Measurements from ENCODE around the gene TERT. TPM values are rescaled to one million over a fixed set of nuclear protein-coding genes. Genes with fewer than 3 reads are reported as not detected.
A peak's percentile ranks its signal among the peaks of the same experiment; 100 is the strongest.

The TERT gene
- polyA plus RNA-seq, 1 experiment: not detected

- Histone ChIP-seq H3K27me3 (ENCODE audit: control insufficient read depth, insufficient read depth, low read length) (peaks cover 1% of the 10 kb centered on the region), H3K36me3 (ENCODE audit: control insufficient read depth, insufficient read depth, low read length) (no peaks in the 10 kb centered on the region), H3K4me3 (ENCODE audit: low read depth, low read length) (no peak overlapping the region)
- CTCF ChIA-PET: interaction anchor here (0.8 to 1.9 kb wide), 5 partner anchors 272 to 444 kb away, joined by 3 to 14 read pairs (median 4); no protein-coding TSS in a partner anchor
- DNase-seq (ENCODE audit: low read depth): no peak
- POLR2A ChIA-PET: interaction anchor here (0.5 kb wide), 1 partner anchor 429 kb away, joined by 3 read pairs; no protein-coding TSS in a partner anchor
- TF ChIP-seq, protein P1, sequence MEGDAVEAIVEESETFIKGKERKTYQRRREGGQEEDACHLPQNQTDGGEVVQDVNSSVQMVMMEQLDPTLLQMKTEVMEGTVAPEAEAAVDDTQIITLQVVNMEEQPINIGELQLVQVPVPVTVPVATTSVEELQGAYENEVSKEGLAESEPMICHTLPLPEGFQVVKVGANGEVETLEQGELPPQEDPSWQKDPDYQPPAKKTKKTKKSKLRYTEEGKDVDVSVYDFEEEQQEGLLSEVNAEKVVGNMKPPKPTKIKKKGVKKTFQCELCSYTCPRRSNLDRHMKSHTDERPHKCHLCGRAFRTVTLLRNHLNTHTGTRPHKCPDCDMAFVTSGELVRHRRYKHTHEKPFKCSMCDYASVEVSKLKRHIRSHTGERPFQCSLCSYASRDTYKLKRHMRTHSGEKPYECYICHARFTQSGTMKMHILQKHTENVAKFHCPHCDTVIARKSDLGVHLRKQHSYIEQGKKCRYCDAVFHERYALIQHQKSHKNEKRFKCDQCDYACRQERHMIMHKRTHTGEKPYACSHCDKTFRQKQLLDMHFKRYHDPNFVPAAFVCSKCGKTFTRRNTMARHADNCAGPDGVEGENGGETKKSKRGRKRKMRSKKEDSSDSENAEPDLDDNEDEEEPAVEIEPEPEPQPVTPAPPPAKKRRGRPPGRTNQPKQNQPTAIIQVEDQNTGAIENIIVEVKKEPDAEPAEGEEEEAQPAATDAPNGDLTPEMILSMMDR (IDR thresholded peaks at IDR 0.05; ENCODE audit: insufficient read depth, low read depth, low read length): peak; percentile 64
These were observed 86.0 kb downstream of the TERT start for GRCh38 chr5:1208743-1209488.

GRCh38 chr5:1208221-1208742 lies 86.6 kb downstream of the TERT start:
- POLR2A ChIA-PET: interaction anchor here (0.5 kb wide), 1 partner anchor 430 kb away, joined by 3 read pairs; no protein-coding TSS in a partner anchor
- H3K4me3 ChIP-seq (ENCODE audit: low read depth, low read length): no peak overlapping the region

DNA sequence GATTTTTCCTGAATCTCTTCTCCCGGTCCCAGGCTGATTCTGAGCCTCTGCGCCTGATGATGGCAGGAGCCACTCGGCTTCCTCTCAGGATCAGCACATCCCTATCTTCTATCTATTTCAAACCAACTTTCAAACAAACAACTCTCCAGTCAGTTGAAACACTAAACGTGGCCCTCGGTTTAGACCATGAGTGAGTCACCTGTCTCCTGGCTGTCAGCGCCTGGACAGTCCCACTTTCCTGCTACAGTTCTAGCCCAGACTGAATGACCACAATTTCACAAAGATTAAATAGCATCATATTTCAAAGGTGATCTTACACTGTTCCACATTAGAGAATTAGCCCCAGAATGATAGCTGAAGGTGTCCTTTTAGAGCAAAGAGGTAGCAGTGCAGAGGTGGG lies 87.3 kb downstream of the TERT start:
- Histone ChIP-seq H3K27me3 (ENCODE audit: control insufficient read depth, insufficient read depth, low read length) (peaks cover 1% of the 10 kb centered on the region), H3K36me3 (ENCODE audit: control insufficient read depth, insufficient read depth, low read length) (no peaks in the 10 kb centered on the region), H3K4me3 (ENCODE audit: low read depth, low read length) (no peak overlapping the region)
- TF ChIP-seq, protein P1 (IDR thresholded peaks at IDR 0.05; ENCODE audit: insufficient read depth, low read depth, low read length): no peak
- no peak for DNase-seq (ENCODE audit: low read depth)
- ChIA-PET CTCF (interaction anchor here (1.9 kb wide), 1 partner anchor 437 kb away, joined by 14 read pairs; no protein-coding TSS in a partner anchor), POLR2A (no interaction called here)

More at GRCh38 chr5:1208221-1208742, 86.6 kb downstream of the TERT start:
- CTCF ChIA-PET: interaction anchor here (0.8 to 1.9 kb wide), 5 partner anchors 272 to 445 kb away, joined by 3 to 14 read pairs (median 4); no protein-coding TSS in a partner anchor
- no peak for DNase-seq (ENCODE audit: low read depth)
- no peaks in the 10 kb centered on the region for H3K36me3 ChIP-seq (ENCODE audit: control insufficient read depth, insufficient read depth, low read length)
- TF ChIP-seq, protein P1 (IDR thresholded peaks at IDR 0.05; ENCODE audit: insufficient read depth, low read depth, low read length): no peak
- peaks cover 1% of the 10 kb centered on the region for H3K27me3 ChIP-seq (ENCODE audit: control insufficient read depth, insufficient read depth, low read length)

- TF ChIP-seq, protein P1 (IDR thresholded peaks at IDR 0.05; ENCODE audit: insufficient read depth, low read depth, low read length): no peak
- no peak overlapping the region for H3K4me3 ChIP-seq (ENCODE audit: low read depth, low read length)
- peaks cover 1% of the 10 kb centered on the region for H3K27me3 ChIP-seq (ENCODE audit: control insufficient read depth, insufficient read depth, low read length)
- ChIA-PET POLR2A (no interaction called here), CTCF (no interaction called here)
- no peaks in the 10 kb centered on the region for H3K36me3 ChIP-seq (ENCODE audit: control insufficient read depth, insufficient read depth, low read length)
- DNase-seq (ENCODE audit: low read depth): no peak
These were observed 88.1 kb downstream of the TERT start for GRCh38 chr5:1206521-1207412.

Data from BJ (cell line).